Measurements from ENCODE around the gene PTPRK.
A peak's percentile ranks its signal among the peaks of the same experiment; 100 is the strongest.

The PTPRK gene

GRCh38 chr6:128280066-128280465 is 240.3 kb downstream of the PTPRK start:
- DNase-seq: no peak

- no peak for DNase-seq
These were observed 241.6 kb downstream of the PTPRK start for GRCh38 chr6:128278836-128279235.

- no peak for DNase-seq
These were observed 243.0 kb downstream of the PTPRK start for GRCh38 chr6:128277379-128277778.

GRCh38 chr6:128276311-128276710 is 244.1 kb downstream of the PTPRK start:
- DNase-seq: peak; percentile 24

- DNase-seq: no peak
These were observed 244.7 kb downstream of the PTPRK start for GRCh38 chr6:128275681-128276080.

- no peak for DNase-seq
These were observed 245.4 kb downstream of the PTPRK start for GRCh38 chr6:128275030-128275429.

GRCh38 chr6:128271527-128271926 is 248.9 kb downstream of the PTPRK start:
- DNase-seq: no peak

- DNase-seq: no peak
These were observed 249.4 kb downstream of the PTPRK start for GRCh38 chr6:128271011-128271410.

GRCh38 chr6:128266946-128267345 is 253.5 kb downstream of the PTPRK start:
- no peak for DNase-seq

- DNase-seq: no peak
These were observed 254.7 kb downstream of the PTPRK start for GRCh38 chr6:128265706-128266105.

GRCh38 chr6:128259730-128260685 is 260.4 kb downstream of the PTPRK start:
- DNase-seq: no peak

- no peak for DNase-seq
These were observed 261.2 kb downstream of the PTPRK start for GRCh38 chr6:128259029-128259724.

GRCh38 chr6:128256095-128256494 is 264.3 kb downstream of the PTPRK start:
- no peak for DNase-seq

- no peak for DNase-seq
These were observed 267.8 kb downstream of the PTPRK start for GRCh38 chr6:128252341-128253176.

- DNase-seq: no peak
These were observed 268.7 kb downstream of the PTPRK start for GRCh38 chr6:128251445-128252340.

GRCh38 chr6:128250370-128251070 is 269.9 kb downstream of the PTPRK start:
- DNase-seq: no peak

GRCh38 chr6:128249429-128249828 is 271.0 kb downstream of the PTPRK start:
- no peak for DNase-seq

GRCh38 chr6:128246472-128247260 is 273.7 kb downstream of the PTPRK start:
- DNase-seq: no peak

GRCh38 chr6:128244751-128245405 is 275.5 kb downstream of the PTPRK start:
- no peak for DNase-seq
